NCI-H345 treated with DMSO at 0.1 percent for 48 hours (cell line): ENCODE results near the gene LRRC9.
"Not testable (repeated sequence)": the region's sequence is repeated elsewhere in the genome, so short reads cannot be mapped to it uniquely, and the experiment has no call there.

Experiments
- DNase-seq: peaks from one replicate; lab custom pipeline; 2025; ENCODE audit not compliant: unreplicated experiment; lab: John Stamatoyannopoulos, UW

LRRC9 gene

DNA sequence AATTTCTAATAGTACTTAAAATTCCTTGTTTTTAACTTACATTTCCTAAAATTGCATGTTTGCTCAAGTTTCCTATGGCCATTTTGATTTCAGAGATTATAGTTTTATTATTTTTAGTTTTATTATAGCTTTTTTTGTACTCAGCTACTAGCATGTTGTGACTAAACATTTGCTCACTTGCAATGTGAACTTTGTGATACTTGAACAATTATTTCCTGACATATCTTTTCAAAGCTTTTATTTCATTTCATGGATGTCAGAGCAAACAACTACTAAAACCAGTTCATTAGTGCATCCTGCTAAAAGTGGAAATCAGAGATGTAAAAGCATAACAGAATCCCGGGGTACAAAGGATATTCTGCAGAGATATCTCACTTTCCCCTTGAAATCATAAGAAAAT lies 138.1 kb downstream of the LRRC9 start:
- no peak for DNase-seq

GRCh38 chr14:60061371-60061770 lies 141.4 kb downstream of the LRRC9 start:
- no peak for DNase-seq

DNA sequence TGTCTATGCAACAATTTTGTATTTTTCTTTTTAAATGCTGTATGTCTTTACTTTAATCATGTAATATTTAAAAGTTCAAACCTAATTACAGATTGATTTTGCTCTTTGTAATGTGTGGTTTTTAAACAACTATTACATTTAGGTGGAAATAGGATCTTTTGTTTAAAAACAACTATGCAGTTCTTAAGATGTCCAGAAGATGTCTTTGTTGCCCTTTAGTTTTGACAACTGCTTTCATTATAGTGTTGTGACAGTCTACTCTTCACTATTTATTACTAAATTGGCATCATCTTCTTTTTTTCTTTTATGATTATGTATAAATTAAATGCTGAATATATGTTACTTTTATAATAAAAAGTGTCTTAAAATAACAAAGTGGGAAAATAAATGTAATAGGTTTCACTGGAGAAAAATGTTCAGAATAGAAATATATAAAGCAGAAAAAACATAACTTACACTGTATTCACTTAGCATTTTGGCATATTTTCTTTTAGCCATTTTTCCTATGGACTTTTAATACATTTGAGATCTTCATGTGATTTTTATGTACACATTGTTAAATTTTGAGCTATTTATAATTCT lies 144.6 kb downstream of the LRRC9 start:
- peak; percentile 0 for DNase-seq

DNA sequence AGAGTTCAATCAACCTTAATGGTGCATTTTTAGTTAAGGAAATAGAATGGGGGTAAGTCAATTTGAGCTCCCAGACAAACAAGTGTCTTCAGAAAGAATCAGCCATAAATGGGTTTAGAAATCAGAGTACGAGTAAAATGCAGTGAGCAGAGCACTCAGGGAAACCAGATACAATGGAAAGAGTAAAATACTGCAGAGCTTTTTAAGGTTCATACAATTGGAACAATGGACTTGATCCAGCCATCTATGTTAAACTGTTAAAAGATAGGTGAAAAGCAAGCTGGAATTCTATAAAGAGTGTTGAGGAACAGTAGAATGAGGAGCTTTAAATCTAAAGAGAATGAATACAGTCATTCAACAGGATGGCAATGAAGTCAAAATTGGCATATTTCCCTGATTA lies 147.9 kb downstream of the LRRC9 start:
- no peak for DNase-seq

- DNase-seq = no peak
Observed at GRCh38 chr14:60079723-60080122, 159.8 kb downstream of the LRRC9 start.

- no peak for DNase-seq
Observed at GRCh38 chr14:60085085-60085484, 165.1 kb downstream of the LRRC9 start.

GRCh38 chr14:60085693-60086092 lies 165.7 kb downstream of the LRRC9 start:
- DNase-seq = no peak

GRCh38 chr14:60087668-60088067 lies 167.7 kb downstream of the LRRC9 start:
- no peak for DNase-seq

- DNase-seq = no peak
Observed at GRCh38 chr14:60089221-60089620, 169.3 kb downstream of the LRRC9 start.

GRCh38 chr14:60090864-60091519 lies 171.0 kb downstream of the LRRC9 start:
- no peak for DNase-seq

- peak; percentile 97 for DNase-seq
Observed at GRCh38 chr14:60091550-60092525, 171.9 kb downstream of the LRRC9 start, which contains the start of gene PCNX4. TSS of gene PCNX4 (plus strand) at chr14:60091923. CDS start at chr14:60107639, 15,716 bp downstream.

DNA sequence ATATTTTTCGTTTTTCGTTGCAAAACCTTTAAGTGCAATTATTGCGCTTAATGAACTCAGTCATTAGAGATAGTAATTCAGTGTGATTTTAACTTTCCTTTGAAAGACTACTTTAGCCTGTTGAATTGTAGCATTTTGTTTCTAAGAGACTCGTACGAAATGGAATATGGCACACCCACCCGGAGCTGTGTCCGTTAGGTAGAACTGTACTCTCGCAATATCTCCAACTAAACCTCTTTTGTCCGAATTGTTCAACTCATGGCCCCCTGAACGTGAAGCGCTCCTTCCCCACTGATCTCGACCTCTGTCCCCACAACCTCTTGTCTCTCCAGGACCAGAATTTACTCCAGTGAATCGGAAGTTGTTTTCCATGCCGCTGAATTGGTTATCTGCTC lies 172.6 kb downstream of the LRRC9 start:
- peak; percentile 26 for DNase-seq

DNA sequence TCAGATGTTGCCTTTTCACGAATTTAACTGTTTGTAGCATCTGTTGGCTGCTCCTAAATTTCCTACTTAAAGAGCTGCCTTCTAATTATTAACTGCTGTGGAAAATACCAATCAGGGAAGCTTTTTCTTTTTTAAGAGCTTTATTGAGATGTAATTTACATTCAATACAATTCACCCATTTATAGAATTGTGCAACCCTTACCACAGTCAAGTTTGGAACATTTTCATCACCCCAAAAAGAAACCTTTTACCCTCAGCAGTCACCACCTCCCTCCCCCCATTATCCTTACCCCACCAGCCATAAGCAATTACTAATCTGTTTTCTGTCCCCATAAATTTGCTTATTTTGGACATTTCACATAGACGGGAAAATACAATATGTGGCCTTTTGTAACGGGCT lies 173.1 kb downstream of the LRRC9 start:
- no peak for DNase-seq

DNA sequence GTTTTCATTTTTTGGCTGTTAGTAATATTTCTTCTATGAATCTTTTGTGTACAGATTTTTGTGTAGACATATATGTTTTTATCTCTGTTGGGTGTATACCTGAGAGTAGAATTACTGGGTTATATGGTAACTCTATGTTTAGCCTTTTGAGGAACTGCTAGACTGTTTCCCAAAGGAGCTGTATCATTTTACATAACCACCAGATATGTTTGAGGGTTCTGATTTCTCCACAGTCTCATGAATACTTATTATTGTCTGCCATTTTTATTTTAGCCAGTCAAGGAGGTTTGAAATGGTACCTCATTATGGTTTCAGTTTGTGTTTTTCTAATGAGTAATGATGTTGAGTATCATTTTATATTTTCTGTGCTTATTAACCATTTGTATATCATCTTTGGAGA lies 173.7 kb downstream of the LRRC9 start:
- DNase-seq = no peak

DNA sequence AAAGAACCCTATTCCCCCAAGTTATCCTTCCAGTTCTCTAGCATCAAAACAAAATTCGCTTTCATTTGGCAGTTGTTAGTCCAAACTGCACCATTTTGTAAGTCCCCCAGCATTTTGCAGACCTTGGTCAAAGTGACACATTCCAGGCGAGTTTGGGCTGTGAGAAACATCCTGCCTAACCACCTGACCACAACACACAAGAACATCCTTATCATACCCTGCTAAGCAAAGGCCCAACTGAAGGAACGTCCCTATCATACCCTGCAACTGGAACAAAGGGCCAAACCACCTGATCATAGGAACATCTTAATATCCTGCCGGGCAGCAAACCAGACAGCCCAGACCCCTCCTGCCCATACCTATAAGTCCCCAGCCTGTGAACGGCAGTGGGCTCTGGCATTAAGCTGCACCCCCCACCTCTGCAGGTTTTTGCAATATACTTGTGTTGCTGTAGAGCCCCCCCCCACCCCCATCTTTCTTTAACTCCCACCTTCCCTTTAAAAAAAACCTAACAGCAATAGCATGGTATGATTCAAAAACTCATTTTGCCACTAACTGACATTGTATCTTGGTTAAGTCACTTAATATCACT lies 174.5 kb downstream of the LRRC9 start:
- DNase-seq = no peak

DNA sequence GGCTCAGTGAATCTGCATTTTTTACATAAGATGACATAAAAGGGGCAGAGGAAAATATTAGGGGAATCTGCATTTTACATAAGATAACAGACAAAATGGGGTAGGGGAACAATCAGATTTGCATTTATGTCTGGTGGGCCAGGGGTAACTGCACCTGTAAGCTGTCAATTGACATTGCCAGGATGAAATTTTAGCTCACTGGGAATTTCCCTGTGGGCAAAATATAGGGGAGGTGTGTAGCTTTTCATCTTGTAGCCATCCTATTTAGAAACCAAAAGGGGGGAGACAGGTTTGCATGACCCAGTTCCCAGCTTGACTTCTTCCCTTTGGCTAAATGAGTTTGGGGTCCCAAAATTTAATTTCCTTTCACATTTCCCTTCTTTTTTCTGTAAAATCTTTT lies 175.3 kb downstream of the LRRC9 start:
- DNase-seq = no peak

GRCh38 chr14:60095781-60096450 lies 176.0 kb downstream of the LRRC9 start:
- DNase-seq = no peak

DNA sequence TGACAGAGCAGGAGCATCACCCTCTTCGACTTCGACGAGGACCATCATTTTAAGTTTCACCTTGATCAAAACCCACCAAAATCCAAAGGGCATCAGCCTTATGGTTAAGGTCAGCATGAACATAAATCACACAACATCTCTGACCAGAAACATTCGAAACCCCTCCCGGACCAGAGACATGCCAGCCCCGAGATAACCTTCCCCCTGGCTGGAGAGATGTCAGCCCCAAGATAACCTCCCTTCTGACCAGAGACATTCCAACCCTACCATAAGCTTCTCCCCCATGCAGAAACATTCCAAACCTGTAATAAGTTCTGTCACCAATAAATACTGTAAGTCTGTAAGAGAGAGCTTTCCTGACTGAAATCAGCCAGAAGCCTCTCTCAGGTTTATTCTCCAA lies 178.0 kb downstream of the LRRC9 start:
- DNase-seq = no peak

DNA sequence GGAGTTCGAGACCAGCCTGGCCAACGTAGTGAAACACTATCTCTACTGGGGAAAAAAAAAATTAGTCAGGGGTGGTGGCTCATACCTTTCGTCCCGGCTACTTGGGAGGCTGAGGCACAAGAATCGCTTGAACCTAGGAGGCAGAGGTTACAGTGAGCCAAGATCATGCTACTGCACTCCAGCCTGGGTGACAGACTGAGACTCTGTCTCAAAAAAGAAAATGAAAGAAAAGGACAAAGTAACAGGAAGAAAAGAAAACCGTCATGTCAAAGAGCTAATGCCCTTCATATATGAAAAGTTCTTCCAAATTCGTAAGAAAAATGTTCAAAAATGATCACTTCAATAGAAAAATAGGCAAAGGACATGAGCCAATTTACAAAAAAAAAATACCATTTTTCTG lies 179.9 kb downstream of the LRRC9 start:
- DNase-seq = not testable (repeated sequence)

DNA sequence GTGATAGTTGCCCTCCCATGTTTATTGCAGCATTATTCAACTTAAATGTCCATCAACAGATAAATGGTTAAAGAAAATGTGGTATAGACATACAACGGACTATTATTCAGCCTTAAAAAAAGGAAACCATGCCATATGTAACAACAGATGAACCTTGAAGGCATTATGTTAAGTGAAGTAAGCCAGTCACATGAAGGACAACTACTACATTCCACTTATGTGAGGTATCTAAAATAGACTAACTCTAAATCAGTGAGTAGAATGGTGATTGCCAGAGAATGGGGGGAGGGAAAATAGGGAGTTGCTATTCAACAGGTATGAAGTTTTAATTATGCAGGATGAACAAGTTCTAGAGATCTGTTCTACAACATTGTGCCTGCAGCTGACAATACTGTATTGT lies 181.8 kb downstream of the LRRC9 start:
- no peak for DNase-seq

DNA sequence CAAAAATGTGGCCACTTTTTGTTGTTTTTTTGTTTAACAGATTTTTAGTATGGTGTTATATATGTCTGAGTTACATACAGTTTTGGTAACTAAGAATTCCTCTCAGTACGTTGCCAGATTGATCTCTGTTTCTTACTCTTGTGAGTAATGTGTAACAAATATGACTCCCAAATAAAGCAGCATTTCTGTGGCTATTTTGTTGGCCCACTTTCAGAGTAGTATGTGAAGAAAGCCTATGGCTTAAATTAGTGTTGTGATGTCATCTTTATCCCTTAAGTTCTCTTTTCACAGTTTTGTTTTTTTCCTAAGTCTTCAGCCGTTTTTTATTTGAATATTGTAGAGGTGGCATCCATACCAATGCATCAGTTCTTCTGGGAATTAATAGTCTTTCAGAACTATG lies 182.4 kb downstream of the LRRC9 start:
- no peak for DNase-seq
